Activated CD8-positive, alpha-beta memory T cell treated with anti-CD3 and anti-CD28 coated beads for 24 hours (primary cell): ENCODE measurements around the gene TRIP13.
"Not testable (repeated sequence)": the region's sequence is repeated elsewhere in the genome, so short reads cannot be mapped to it uniquely, and the experiment has no call there.

Experiments
- DNase-seq: peaks from one replicate; pipeline ENCODE4 v3.0.0-alpha.2; 2020

The TRIP13 gene

GRCh38 chr5:892394-893136 lies at the start of gene TRIP13, which contains the start of gene BRD9:
TRIP13 (plus strand) TSS chr5:892884; CDS start chr5:892999, 115 bp downstream.
BRD9 (minus strand) TSS chr5:892801; CDS start chr5:892657, 144 bp downstream.
- peak; percentile 91 for DNase-seq

- peak; percentile 11 for DNase-seq
Measured at GRCh38 chr5:843371-843770, 49.3 kb upstream of the TRIP13 start.

- peak; percentile 30 for DNase-seq
Measured at GRCh38 chr5:843926-844325, 48.8 kb upstream of the TRIP13 start.

- DNase-seq: peak; percentile 55
Measured at GRCh38 chr5:844426-844825, 48.3 kb upstream of the TRIP13 start.

- peak; percentile 53 for DNase-seq
Measured at GRCh38 chr5:845031-845675, 47.5 kb upstream of the TRIP13 start.

GRCh38 chr5:845676-846601 lies 46.7 kb upstream of the TRIP13 start:
- DNase-seq: not testable (repeated sequence)

GRCh38 chr5:846602-847091 lies 46.0 kb upstream of the TRIP13 start:
- DNase-seq: peak; percentile 56

GRCh38 chr5:847212-847611 lies 45.5 kb upstream of the TRIP13 start:
- DNase-seq: not testable (repeated sequence)

- not testable (repeated sequence) for DNase-seq
Measured at GRCh38 chr5:847736-848135, 44.9 kb upstream of the TRIP13 start.

GRCh38 chr5:848671-849111 lies 44.0 kb upstream of the TRIP13 start:
- DNase-seq: no peak

GRCh38 chr5:849651-850301 lies 42.9 kb upstream of the TRIP13 start:
- no peak for DNase-seq

- DNase-seq: no peak
Measured at GRCh38 chr5:850511-851006, 42.1 kb upstream of the TRIP13 start, which contains the start of gene ZDHHC11. ZDHHC11 (minus strand) TSS chr5:850986; CDS start chr5:850602, 384 bp downstream.

- DNase-seq: no peak
Measured at GRCh38 chr5:851076-851475, 41.6 kb upstream of the TRIP13 start.

GRCh38 chr5:851553-851952 lies 41.1 kb upstream of the TRIP13 start:
- no peak for DNase-seq

GRCh38 chr5:852018-852417 lies 40.7 kb upstream of the TRIP13 start:
- no peak for DNase-seq

GRCh38 chr5:852431-853401 lies 40.0 kb upstream of the TRIP13 start:
- no peak for DNase-seq

- DNase-seq: not testable (repeated sequence)
Measured at GRCh38 chr5:853416-854090, 39.1 kb upstream of the TRIP13 start.

GRCh38 chr5:854217-854616 lies 38.5 kb upstream of the TRIP13 start:
- no peak for DNase-seq

- DNase-seq: no peak
Measured at GRCh38 chr5:854966-855743, 37.5 kb upstream of the TRIP13 start.
